Gastrocnemius medialis (tissue), 4 donors: ENCODE results near the gene LHFPL2. TPM values are rescaled to one million over a fixed set of nuclear protein-coding genes. Genes with fewer than 3 reads are reported as not detected.

Experiments
- ATAC-seq, 2 donors: fragments of 150-250 bp; one replicate each; pipeline ENCODE4 v1.9.1; 2016
- DNase-seq, 2 donors: peaks; one replicate each; pipeline ENCODE4 v3.0.0-alpha.2; 2019
- H3K27ac ChIP-seq, 4 donors: fragments of 200-600 bp; sonication (generic); 1 replicate in 1 of 4; 2 replicates in 3 of 4; pipeline ENCODE4 v1.5.1; 2016 to 2018; ENCODE audit warnings: mild to moderate bottlenecking in 2 of 4, moderate library complexity in 1 of 4
- H3K27me3 ChIP-seq, 3 donors: fragments of 200-600 bp; sonication (generic) in 2 of 3; 1 replicate in 1 of 3; 2 replicates in 2 of 3; pipeline versions ENCODE4 v1.5.1 to v1.6.0; 2016 to 2019; ENCODE audit warnings: mild to moderate bottlenecking in 1 of 3, moderate library complexity in 1 of 3
- H3K36me3 ChIP-seq, 2 donors: fragments of 200-600 bp; sonication (generic) in 1 of 2; one replicate each; pipeline ENCODE4 v1.5.1; 2017 to 2018
- H3K4me1 ChIP-seq, 2 donors: fragments of 200-600 bp; sonication (generic) in 1 of 2; one replicate each; pipeline ENCODE4 v1.5.1; 2016 to 2017; ENCODE audit warnings: mild to moderate bottlenecking in 2 of 2
- H3K4me3 ChIP-seq, 4 donors: fragments of 200-600 bp; sonication (generic) in 3 of 4; 1 replicate in 1 of 4; 2 replicates in 3 of 4; pipeline ENCODE4 v1.5.1; 2016 to 2019; ENCODE audit warnings: mild to moderate bottlenecking in 2 of 4
- H3K9me3 ChIP-seq, 3 donors: fragments of 200-600 bp; sonication (generic) in 2 of 3; 1 replicate in 1 of 3; 2 replicates in 2 of 3; pipeline ENCODE4 v1.5.1; 2016 to 2019
- CTCF ChIP-seq, 5 experiments: fragments of 450-650 bp in 3 of 5; fragments of 200-600 bp in 2 of 5; sonication (generic) in 2 of 5; IDR thresholded peaks in 4 of 5; conservative IDR thresholded peaks in 1 of 5; 1 replicate in 4 of 5; 2 replicates in 1 of 5; pipeline ENCODE4 v1.5.1; 2016 to 2019; ENCODE audit warnings: antibody characterized with exemption in 5 of 5, mild to moderate bottlenecking in 3 of 5, moderate library complexity in 3 of 5
- POLR2A ChIP-seq, 2 donors: fragments of 450-650 bp; IDR thresholded peaks; one replicate each; pipeline ENCODE4 v1.6.1; 2017; ENCODE audit warnings: antibody characterized with exemption in 2 of 2, mild to moderate bottlenecking in 2 of 2, moderate library complexity in 2 of 2
- in situ Hi-C, 4 donors: fragments of 200-750 bp; cut with MboI; loops; one replicate each; pipeline versions ENCODE4 v1.15.0 to v1.8.0; 2017; ENCODE audit warnings: low sequenced_read_pairs in 4 of 4
- intact Hi-C: fragments of 100-400 bp; cut with DNase I; formaldehyde crosslinking; loops from one replicate; pipeline ENCODE4 v1.15.1; 2023; ENCODE audit warnings: low total_unique reads
- total RNA-seq, 4 donors: library from RNA; depleted of rRNA; stranded (reverse); fragments of >200 nt; gene quantifications; one replicate each; pipeline versions ENCODE4 v1.1.0 to v1.2.3, GENCODE V29; 2016

LHFPL2 gene
- total RNA-seq, 4 donors from 2014 or later = 3.4 to 4.7 (median 3.5) TPM

- in situ Hi-C loops (loop anchor here in 1 of 4 donors (25.0 kb wide), 1 partner anchor 470 kb away; no protein-coding TSS in a partner anchor), intact Hi-C loops (no loop called here)
- Histone ChIP-seq H3K27ac (no peak overlapping the region), H3K4me3 (no peak overlapping the region), H3K4me1 (peaks cover 0 to under 1% of the 10 kb centered on the region in 2 donors), H3K36me3 (no peaks in the 10 kb centered on the region), H3K9me3 (no peaks in the 10 kb centered on the region), H3K27me3 (no peaks in the 10 kb centered on the region)
- no peak for TF ChIP-seq CTCF (IDR thresholded peaks at IDR 0.05 in 4 of 5, conservative IDR thresholded peaks at IDR 0.05 in 1 of 5)
- no peak for TF ChIP-seq POLR2A (IDR thresholded peaks at IDR 0.05)
- no peak for ATAC-seq
- DNase-seq = no peak
Observed at GRCh38 chr5:78492224-78492623, 156.3 kb downstream of the LHFPL2 start.

GRCh38 chr5:78490709-78491485 is 157.7 kb downstream of the LHFPL2 start:
- H3K27me3 ChIP-seq = no peaks in the 10 kb centered on the region
- no peak for TF ChIP-seq CTCF (IDR thresholded peaks at IDR 0.05 in 4 of 5, conservative IDR thresholded peaks at IDR 0.05 in 1 of 5)
- no peak for TF ChIP-seq POLR2A (IDR thresholded peaks at IDR 0.05)
- DNase-seq (no peak), ATAC-seq (no peak)
- H3K4me1 ChIP-seq = no peaks in the 10 kb centered on the region
- no peaks in the 10 kb centered on the region for H3K36me3 ChIP-seq
- intact Hi-C loops = no loop called here
- H3K27ac ChIP-seq = no peak overlapping the region
- in situ Hi-C loops = loop anchor here in 1 of 4 donors (25.0 kb wide), 1 partner anchor 471 kb away; no protein-coding TSS in a partner anchor
- no peak overlapping the region for H3K4me3 ChIP-seq
- H3K9me3 ChIP-seq = no peaks in the 10 kb centered on the region

- DNase-seq (no peak), ATAC-seq (no peak)
- H3K27me3 ChIP-seq = no peaks in the 10 kb centered on the region
- H3K4me3 ChIP-seq = no peak overlapping the region
- no peaks in the 10 kb centered on the region for H3K4me1 ChIP-seq
- TF ChIP-seq CTCF (IDR thresholded peaks at IDR 0.05 in 4 of 5, conservative IDR thresholded peaks at IDR 0.05 in 1 of 5) (no peak), POLR2A (IDR thresholded peaks at IDR 0.05) (no peak)
- in situ Hi-C loops (loop anchor here in 1 of 4 donors (25.0 kb wide), 1 partner anchor 474 kb away; no protein-coding TSS in a partner anchor), intact Hi-C loops (no loop called here)
- H3K9me3 ChIP-seq = no peaks in the 10 kb centered on the region
- no peak overlapping the region for H3K27ac ChIP-seq
- H3K36me3 ChIP-seq = no peaks in the 10 kb centered on the region
Observed at GRCh38 chr5:78487846-78488245, 160.7 kb downstream of the LHFPL2 start.

GRCh38 chr5:78486218-78486617 is 162.4 kb downstream of the LHFPL2 start:
- H3K4me1 ChIP-seq = no peaks in the 10 kb centered on the region
- H3K27ac ChIP-seq = no peak overlapping the region
- DNase-seq (no peak), ATAC-seq (no peak)
- TF ChIP-seq POLR2A (IDR thresholded peaks at IDR 0.05) (no peak), CTCF (IDR thresholded peaks at IDR 0.05 in 4 of 5, conservative IDR thresholded peaks at IDR 0.05 in 1 of 5) (no peak)
- intact Hi-C loops (no loop called here), in situ Hi-C loops (loop anchor here in 1 of 4 donors (25.0 kb wide), 1 partner anchor 476 kb away; no protein-coding TSS in a partner anchor)
- no peaks in the 10 kb centered on the region for H3K9me3 ChIP-seq
- no peaks in the 10 kb centered on the region for H3K27me3 ChIP-seq
- no peaks in the 10 kb centered on the region for H3K36me3 ChIP-seq
- no peak overlapping the region for H3K4me3 ChIP-seq
